Stimulated activated CD8-positive, alpha-beta memory T cell treated with anti-CD3 and anti-CD28 coated beads, Interleukin-15, amount 100 ng/mL, for 48 hours (primary cell): ENCODE data around the gene WFDC1.

Experiments
- DNase-seq, 2 donors: peaks; one replicate each; pipeline ENCODE4 v3.0.0-alpha.2; 2020; ENCODE audit warnings: low read depth in 2 of 2

Gene WFDC1

DNA sequence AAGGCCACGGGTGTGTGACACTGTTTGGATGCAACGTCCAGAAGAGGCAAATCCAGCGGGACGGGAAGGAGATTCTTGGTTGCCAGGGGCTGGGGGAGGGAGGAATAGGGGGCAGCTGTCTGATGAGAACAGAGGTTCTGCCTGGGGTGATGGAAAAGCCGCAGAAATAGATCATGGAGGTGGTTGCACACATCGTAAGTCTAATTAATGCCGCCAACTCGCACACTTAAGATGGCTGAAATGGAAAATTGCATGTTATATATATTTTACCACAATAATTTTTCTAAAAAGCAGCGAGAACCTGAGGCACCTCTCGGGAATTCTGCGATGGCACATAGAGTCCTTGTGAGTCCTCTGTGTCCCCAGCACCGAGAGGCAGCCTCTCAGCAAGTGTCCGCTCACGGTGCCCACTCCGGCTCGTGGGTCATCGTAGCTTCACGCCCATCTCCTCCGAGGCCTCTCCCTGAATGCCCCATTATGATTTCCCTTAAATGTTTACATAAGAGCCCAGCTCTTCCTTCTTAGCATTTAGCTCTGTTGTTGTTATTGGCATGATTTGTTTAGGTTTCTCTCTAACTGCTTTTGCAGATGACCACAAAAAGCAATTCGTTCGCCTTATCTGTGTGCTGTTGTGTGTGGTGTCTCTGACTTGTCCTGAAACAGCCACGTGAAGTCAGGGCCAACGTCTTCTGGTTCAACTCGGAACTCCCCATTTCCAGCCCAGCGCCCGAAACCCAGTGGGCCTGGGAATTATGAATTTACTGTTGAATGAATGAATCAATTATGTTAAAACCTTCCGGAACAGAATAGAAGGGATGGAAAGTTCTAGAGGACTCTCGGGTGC, 7.7 kb downstream of the WFDC1 start:
- no peak for DNase-seq

DNA sequence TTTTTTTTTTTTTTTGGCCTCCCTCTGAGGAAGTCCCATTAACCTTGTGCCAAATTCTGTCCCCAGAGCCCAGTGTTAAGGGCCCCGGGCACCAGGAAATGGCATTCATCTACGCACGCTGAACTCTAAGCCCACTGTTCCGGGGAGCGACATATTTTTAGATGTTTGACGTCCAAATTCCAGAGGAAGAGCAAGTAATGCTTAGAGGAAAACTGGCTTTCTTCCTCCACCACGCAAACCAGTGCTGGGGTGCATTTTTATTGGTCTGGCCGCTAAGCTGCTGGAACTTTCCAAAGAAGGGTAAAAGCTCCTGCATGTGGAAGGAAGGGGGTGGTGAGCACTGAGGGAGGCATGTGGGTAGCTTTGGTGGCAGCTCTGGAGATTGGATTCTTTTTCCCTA, 8.3 kb downstream of the WFDC1 start:
- DNase-seq, result no peak

DNA sequence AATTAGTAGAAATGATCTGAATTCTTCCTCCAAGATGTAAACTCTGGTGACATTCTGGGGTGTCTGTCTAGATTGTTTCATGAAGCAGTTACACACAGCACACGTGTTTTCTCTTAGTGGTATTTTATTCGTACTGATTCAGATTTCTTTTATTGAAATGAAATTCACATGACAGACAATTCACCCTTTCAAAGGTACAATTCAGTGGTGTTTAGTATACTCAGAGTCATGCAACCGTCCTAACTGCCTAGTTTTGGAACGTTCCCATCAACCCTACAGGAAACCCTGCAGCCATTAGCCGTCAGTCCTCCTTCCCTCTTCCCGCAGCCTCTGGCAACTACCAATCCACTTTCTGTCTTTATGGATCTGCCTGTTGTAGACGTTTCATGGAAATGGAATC, 8.8 kb downstream of the WFDC1 start:
- no peak for DNase-seq

DNA sequence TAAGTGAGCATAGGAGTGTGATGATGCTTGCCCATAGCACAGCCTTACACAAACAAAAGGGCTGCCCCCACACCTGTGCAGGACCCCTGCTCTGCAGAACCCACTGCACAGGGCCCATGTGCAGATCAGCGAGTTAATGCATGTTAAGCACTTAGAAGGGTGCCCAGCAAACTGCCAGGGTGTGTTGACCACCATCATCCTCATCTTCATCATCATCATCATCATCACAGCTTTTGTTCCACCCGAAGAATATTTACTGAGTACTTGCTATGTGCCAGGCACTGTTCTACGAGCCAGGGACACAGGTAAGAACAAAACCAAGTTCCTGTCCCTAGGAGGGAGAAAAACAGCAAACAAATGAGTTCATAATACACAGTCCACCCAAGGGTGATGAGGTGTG, 11.9 kb downstream of the WFDC1 start:
- no peak for DNase-seq

DNA sequence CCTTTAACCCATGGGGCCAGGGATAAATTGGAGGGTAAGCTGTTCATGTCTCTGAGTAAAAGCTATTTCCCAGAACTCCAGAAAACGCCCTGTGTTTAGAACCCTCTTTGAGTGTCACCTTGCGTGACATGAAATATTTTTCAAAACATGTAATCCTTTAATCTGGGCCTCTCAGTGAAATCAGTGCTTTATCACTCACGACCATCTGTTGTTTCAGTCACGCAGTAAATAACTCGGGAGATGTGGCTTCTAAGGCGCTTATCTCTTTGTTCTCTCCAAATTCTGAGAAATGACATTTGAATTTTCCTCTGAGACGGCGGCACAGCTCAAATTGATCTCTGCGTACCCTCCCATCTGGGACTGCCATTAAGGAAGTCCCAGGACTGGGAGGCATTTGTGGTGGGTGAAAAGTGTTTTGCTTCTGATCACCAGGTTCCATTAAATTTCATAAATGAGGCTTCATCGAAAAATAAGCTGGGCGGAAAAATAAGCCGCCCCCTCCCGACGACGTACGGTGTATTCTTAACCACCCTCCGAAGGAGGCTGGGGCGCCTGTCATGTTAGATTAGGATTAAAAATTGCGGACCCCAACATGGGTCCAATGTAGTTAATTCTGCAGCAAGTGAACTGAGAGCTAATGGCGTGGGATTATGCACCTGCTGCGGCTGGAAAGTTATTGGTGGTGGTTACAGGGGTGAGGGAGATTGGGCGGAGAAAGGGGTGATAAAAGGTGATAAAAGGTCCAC, 12.7 kb downstream of the WFDC1 start:
- DNase-seq, result no peak

DNA sequence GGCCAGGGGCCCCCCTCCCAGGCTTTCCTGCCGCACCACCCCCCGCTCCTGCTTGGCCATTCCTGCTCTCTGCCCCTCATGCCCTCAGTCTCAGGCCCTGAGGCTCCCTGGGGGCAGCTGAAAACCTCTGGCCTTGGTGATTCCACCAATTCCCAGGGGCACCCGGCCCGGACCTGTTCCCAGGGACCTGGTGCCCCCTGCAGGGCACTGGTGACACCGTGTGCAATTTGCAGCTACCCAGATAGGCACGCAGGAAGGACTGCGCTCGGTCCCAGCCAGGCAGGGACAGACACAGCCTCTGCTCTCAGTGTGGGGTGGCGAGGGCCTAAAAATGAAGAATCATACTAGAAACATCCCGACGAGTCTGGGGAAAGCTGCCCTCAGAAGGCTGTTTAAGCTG, 13.4 kb downstream of the WFDC1 start:
- DNase-seq, result no peak

DNA sequence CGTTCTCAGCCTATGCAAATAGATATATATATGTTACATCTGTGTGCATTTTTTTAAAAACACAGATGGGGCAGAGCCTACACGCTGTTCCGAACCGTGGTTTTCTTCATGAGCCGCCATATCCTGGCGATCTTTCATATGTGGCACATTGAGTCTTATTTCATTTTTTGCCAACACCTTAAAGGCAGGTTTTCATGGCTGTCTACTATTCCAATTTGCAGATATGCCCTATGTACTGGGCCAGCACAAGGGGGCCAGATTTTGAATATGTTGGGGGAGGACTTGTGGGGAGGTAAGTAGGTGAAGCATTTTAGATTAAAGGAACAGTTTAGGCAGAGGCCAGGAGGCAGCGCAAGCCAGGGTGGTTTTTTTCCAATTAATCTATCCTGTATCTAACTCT, 16.0 kb downstream of the WFDC1 start:
- DNase-seq, result no peak

DNA sequence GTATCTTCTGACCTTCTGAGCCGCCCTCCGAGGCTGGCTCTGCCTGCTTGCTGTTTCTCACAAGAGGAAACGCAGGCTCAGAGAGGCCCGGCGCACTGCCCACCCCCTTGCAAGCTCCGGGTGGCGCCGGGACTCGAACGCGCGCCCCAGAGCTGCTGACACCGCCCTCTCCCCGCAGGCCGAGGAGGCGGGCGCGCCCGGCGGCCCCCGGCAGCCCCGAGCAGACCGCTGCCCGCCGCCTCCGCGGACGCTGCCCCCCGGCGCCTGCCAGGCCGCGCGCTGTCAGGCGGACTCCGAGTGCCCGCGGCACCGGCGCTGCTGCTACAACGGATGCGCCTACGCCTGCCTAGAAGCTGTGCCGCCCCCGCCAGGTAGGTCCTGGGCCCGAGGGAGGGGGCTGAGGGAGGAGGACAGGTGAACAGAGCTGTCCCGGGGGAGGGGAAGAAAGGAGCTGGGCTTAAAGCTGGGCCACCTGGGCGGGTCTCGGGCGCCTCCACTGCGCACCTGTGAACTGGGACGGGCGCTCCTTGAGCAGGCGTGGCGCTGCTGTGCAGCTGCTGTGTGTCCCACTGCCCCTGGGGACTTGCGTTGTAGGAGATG, 18.2 kb downstream of the WFDC1 start:
- no peak for DNase-seq

DNA sequence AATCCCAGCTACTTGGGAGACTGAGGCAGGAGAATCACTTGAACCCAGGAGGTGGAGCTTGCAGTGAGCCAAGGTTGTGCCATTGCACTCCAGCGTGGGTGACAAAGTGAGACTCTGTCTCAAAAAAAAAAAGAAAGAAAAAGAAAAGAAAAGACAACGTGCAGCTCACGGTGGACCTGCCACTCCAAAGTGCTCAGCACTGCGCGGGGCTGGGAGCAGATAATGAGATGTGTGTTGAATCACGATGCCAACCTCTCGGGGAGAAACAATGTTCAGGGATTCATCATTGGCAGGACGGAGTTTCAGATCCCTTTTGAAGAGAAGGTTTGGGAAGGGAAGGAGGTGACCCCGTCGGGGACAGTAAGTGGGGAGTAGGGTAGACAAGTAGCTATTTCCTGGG, 19.2 kb downstream of the WFDC1 start:
- DNase-seq, result no peak

DNA sequence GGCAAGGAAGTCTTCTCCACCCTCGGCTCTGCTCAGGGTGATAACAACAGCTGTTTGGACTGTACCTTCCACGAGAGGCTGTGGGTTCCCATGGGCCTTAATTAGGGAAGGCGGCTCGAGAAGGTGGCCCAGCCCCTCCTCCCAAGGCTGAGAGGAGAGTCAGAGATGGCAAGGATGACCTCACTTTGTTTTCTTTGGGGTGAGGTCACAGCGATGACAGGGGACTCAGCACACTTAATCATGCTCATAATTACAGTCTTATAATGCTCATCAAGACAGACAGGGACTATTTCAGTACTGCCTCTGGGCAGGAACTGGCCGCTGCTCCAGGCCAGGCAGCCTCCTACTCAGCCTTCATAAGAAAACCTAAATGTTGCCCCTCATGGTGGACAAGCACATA, 19.7 kb downstream of the WFDC1 start:
- DNase-seq, result no peak

DNA sequence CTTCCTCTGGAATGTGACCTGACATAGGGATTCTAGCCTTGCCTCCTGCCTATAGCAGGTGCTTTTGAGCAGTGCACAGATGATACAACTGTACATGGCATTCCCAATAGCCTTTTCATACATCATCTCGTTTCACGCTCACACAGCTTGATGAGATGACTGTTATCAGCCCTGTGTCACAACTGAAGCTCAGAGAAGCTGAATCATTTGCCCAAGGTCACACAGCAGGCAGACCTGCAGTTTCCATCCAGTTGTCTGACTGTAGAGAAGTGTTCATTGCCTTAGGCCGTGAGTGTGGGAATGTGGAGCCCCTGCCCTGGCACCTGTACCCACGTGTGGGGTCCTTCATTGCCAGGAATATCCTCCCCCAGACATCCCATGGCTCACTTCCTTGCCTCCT, 20.1 kb downstream of the WFDC1 start:
- no peak for DNase-seq

DNA sequence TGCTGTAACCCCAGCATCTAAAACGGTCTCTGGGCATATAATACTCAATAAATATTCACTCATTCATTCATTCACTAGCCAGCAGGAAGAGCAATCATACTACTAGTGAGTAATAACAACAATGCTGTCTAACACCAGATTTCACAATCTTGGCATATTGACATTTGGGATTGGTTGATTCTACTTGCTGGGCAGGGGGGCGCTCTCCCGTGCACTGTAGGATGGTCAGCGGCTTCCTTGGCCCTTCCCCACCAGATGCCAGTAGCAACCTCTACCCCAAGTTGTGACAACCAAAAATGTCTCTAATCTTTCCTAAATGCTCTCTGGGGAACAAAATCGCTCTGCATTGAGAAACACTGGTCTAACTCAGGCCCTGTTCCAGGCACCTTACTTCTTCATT, 20.7 kb downstream of the WFDC1 start:
- no peak for DNase-seq

DNA sequence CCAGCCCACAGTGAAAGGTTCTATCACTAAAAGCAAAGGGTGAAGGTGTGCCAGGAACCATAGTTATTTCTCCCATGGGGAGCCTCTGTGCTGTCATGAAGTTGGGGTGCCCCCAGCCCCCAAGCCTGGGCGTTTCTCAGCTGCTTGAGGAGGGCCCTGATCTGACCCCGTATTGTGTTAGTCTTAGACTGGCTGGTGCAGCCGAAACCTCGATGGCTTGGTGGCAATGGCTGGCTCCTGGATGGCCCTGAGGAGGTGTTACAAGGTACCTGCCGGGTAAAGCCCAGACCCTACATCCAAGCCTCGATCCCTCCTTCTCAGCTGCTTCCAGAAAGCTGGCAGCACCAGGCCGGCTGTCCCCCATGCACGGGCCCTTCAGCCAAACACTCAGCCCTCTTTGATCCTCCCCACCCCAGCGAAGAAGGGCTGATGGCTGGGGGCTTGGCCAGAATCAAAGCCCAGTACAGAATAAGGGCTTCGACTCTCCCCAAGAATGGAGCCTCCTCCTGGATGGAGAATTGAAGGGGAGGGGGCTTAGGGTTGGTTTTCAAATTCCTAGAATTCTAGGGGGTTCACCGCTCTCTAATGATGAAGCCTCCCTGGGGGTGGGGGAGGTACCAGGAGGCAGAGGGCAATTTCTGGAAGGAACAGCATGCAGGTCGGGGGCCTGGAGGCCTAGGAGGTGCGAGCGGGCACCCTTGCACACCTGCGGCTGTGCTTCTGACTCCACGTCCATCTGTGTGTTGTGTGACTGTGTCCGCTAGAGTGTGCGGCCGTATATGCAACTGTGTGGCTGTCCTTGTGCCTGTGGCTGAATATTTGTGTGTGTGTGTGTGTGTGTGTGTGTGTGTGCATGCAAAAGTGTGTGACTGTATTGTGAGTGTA, 23.7 kb downstream of the WFDC1 start:
- DNase-seq, result no peak

DNA sequence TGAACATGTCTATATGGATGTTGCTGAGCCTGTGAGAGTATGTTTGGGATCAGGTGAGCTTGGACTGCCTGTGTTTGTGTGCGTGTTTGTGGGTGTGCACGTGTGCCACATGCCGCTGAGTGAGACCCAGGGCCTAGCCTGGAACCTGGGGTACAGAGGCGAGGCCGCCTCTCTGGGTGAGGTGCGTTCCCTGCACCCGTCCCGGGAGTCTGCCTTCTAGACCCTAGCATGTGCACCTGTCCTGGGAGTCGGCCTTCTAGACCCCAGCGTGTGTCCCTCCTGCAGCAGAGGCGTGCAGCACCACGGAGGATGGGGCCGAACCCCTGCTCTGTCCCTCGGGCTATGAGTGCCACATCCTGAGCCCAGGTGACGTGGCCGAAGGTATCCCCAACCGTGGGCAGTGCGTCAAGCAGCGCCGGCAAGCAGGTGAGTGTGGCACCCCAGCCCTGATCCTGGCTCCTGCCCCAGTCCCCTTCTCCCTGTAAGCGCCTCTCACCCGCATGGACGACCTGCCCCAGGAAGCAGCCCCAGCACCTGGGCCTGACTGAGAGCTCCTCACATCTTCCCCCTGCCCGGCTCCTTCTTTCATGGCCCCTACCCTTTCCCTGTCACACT, 24.6 kb downstream of the WFDC1 start:
- no peak for DNase-seq

DNA sequence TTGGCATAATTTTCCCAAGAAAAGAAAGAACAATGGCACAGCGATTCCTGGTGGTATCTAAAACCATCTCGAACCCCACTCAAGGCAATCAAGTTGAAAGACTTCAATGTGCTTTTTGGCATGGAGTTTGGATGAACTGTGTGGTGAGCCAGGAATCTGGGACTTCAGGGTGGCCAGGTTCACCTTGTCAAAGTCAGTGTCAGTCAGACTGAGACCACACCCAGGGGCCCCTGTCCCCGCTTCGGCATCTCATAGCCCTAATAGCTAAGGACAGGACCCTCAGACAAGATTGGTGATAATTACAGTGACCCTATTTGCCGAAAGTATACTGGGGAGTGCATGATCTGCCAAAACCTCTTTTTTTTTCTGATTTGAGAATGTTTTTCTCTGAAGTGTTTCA, 25.8 kb downstream of the WFDC1 start:
- DNase-seq, result no peak

DNA sequence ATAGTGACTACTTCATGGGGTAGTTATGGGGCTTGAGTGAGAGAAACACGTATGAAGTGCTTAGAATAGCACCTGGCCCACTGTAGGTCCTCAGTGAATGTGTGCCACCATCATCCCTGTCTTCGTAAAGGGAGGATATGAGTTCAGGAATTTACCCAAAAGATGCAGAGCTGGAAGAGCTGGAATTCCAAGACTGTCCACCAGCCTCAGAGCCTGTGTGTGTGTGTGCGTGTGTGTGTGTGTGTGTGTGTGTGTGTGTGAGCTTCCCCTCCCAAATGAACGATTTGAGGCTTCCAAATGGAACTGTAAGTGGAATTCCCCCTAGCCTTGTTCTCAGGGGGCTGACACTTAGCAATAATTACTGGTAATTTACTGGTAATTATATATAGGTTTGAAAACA, 27.3 kb downstream of the WFDC1 start:
- no peak for DNase-seq

DNA sequence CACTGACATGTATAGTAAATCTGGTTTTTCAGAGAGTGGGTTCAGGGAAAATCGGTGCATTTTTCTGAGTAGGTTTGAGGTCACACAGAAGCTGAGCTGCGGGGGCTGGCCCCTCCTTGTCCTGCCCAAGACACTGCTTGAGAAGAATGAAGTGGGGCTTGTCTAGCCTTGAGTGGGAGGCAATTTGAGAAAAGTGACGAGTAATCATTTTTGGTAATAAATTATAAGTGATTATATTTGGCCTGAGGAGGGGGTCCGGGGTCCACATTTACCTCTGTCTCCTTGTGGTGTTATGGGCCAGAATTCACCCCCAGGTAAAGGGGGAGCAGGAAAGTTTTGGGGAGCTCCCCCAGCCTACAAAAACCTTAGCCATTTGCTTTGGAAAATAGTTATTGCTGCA, 28.1 kb downstream of the WFDC1 start:
- no peak for DNase-seq

DNA sequence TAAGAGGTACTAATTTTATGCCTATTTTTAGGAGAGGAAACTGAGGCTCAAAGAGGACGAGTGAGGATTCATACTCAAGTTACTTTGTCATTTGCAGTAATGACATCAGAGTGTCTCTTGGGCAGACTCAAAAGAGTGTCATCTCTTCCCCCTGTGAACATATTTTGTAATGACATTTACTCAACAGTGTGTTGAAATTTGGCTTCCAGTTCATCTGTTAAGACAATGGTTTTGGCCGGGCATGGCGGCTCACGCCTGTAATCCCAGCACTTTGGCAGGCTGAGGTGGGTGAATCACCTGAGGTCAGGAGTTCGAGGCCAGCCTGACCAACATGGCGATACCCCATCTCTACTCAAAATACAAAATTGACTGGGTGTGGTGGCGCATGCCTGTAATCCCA, 28.9 kb downstream of the WFDC1 start:
- DNase-seq, result no peak

DNA sequence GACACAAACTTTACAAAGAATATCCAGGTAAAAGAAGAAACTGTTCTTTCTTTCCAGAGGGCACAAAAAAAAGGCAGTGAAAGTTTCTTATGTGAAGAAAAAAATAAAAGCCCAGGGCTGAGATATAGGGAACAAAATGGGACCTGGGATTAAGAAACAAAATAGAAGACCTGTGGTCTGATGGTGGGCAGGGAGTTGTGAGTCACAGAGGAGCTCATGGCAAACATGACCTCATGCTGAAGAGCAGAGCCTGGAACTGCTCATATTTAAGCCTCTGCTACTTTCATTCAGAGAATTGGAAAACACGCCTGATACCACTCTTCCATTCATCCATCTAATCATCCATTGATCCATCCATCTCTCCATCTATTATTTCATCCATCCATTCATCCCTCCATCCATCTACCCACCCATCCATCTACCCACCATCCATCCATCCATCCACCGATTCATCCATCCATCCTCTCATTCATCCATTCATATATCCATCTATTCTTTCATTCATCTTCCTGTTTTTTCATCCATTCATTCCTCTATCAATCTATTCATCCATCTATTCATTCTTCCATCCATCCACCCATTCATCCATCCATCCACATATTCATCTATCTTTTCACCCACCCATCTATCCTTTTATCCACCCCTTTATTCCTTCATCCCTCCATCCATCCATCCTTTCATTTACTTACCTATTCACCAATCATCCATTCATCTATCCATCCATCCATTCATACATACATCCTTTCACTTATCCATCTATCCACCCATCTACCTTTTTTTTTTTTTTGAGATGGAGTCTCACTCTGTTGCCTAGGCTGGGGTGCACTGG, 30.0 kb downstream of the WFDC1 start:
- DNase-seq, result no peak

DNA sequence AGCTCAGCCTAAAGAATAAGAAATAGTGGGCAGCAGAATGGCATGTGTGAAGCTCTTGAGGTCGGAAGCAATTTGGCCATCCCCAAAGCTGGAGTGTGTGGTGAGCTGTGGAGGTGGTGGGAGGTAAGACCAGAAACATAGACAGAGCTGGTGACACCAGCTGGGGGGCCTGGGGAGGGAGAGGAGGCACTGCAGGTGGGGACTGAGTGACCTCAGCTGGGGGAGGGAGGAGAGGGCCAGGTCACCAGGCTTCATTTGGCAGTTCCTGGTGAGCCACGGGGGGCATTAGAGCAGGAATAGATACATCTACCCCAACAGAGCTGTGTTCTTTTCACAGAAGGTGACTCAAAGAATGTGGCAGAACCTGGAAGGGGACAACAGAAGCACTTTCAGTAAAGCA, 31.9 kb downstream of the WFDC1 start:
- no peak for DNase-seq
